ENCODE results near the gene ANXA1. TPM values are rescaled to one million over a fixed set of nuclear protein-coding genes. Genes with fewer than 3 reads are reported as not detected.
"Not testable (repeated sequence)": the region's sequence is repeated elsewhere in the genome, so short reads cannot be mapped to it uniquely, and the experiment has no call there.

Gene ANXA1
- total RNA-seq, 1 donor from 2014 or later = 75.7 TPM

DNA sequence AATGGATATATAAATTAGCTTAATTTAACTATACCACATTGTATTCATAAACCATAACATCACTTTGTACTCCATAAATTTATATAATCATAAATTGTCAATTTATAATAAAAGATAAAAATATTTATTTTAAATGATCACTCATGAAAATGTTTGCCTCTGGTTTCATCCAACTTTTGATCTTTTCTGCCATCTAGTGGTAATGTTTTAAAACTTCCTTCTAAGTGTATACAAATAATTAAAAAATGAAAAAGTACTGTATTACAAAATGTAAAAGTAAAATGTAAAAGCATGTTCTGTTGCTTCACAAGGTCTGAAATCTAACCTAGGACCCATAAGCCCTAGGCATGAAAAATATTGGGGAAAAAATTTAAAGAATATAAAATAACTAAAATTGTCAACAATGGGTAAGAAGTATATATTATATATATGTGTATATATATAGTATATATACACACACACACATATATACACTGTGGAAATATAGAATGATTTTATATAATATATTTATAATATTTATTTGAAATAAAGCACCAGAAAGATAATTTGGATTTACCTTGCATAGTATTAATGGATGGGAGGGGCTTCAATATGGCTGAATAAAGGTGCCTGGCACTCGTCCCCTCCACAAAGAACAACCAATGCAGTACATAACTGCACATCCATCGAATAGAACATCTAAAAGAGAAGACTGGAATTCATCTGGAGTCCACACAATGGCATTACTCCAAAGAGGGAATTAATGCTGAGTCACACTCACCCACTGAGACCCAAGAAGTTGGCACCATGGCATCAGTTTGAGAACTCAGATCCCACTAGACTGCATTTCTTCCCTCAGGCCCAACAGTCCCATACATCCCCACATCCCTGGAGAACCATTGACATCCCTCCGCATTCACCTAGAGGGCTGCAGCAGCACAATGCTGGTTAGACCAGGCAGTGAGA lies 32.5 kb downstream of the ANXA1 start:
- DNase-seq (ENCODE audit: missing footprints) (no peak), ATAC-seq (no peak)
- intact Hi-C loops (cut with DNase I) = loop anchor here (2.0 to 5.0 kb wide), 2 partner anchors 77 to 327 kb away; no protein-coding TSS in a partner anchor

DNA sequence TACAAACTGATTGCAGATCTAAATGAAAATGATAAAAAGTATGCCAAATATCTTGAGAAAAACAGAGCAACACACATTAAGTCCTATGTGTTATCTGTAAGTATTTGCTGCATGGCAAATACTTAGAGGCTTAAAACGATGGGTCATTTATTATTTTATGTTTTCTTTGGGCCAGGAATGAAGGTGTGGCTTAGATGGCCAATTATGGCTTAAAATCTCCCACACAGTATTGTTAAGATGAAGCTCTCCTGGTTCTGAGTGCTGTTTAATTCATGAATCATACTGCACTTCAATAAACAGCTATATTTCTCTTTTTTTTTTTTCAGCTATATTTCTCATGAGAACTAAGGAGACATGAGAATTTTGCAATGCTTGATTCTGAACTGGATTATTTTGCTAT lies 39.4 kb downstream of the ANXA1 start:
- intact Hi-C loops (cut with DNase I); DNase-seq (ENCODE audit: missing footprints); ATAC-seq: not testable (repeated sequence)

DNA sequence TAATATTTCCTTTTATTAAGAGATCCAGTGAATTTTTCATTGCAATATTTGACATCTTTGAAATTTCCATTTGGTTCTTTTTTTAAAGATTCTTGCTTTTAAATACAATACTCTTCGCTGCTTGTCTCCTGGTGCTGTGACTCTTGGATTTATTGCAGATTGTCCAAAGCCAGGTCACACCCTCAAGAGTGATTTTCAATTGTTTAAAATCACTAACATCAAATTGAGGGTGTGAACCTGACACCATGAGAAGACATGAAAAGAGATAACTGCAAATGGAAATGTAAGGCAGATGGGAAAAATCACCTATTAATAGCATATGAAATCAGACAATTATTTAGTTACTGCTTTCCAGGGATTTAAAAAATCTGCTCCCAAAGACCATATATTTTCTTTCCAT lies 42.6 kb downstream of the ANXA1 start:
- ATAC-seq = no peak
- DNase-seq (ENCODE audit: missing footprints) = no peak
- intact Hi-C loops (cut with DNase I) = no loop called here

DNA sequence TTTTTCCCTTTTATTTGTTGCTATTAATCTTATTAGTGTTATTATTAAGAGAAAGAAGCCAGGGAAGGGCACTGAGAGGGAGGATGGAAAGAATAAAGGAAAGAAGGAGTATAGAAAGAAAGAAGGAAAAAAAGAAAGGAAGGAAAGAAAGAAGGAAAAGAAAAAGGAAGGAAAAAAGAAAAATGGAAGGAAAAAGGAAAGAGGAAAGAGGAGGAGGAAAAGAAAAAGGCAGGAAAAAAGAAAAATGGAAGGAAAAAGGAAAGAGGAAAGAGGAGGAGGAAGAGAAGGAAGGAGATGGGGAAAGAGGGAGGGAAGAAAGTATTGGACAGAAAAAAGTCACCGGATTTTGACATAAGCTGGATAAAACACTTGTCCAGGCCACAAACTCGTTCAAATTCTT lies 47.8 kb downstream of the ANXA1 start:
- intact Hi-C loops (cut with DNase I) = no loop called here
- no peak for ATAC-seq
- no peak for DNase-seq (ENCODE audit: missing footprints)

DNA sequence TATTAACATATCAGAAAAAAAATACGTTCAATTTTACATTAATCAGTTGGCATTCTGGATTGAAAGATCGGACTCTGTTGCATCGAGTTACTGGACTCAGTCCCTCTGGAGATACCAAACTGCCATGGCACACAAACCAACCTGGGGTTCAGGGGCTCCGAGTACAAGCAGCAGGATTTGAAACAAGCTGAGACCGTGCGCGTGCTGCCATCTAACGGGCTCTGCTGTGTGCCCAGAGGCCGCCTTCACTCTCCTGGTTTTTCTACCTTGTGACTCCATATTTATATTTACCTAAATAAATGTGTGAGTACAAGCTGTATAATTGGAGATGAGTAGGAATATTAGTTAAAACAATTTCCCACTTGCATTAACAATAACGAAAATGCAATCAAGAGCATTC lies 48.2 kb downstream of the ANXA1 start:
- ATAC-seq (no peak), DNase-seq (ENCODE audit: missing footprints) (no peak)
- intact Hi-C loops (cut with DNase I) = loop anchor here (5.0 to 10.0 kb wide), 2 partner anchors 367 to 1545 kb away; no protein-coding TSS in a partner anchor

DNA sequence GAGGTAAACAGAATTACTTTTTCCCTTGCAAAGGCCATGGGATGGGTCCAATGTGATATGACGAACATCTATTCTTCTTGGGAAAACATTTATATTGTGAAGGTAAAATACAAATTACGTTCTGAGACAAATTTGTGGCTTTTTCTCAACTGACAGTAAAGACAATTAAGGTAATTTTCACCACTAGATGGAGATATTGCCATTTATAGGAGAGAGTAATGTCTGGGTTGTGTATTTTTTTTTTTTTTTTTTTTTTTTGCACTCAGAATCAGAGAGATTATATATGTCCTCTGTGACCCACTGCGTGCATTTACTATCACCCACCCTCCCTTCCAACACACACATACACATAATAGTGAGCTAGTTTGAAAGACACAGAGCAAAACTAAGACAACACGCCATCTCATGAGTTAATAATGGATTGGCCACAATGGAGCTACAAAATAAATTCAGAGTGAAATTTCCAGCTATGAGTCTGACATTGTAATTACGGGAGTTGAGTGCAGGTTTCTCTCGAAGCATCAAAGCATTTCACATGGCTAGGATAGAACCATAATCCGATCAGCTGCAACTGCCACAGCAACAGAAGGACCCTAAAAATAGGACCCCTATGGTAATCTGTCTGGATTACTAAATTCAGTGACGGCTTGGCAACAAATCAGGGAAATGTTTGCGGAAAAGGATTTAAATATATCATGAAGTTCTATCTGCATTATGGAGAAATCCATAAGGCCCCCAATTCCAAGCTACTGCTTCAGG lies 49.2 kb downstream of the ANXA1 start:
- DNase-seq (ENCODE audit: missing footprints) (no peak), ATAC-seq (no peak)
- intact Hi-C loops (cut with DNase I) = loop anchor here (5.0 to 10.0 kb wide), 2 partner anchors 366 to 1544 kb away; no protein-coding TSS in a partner anchor

DNA sequence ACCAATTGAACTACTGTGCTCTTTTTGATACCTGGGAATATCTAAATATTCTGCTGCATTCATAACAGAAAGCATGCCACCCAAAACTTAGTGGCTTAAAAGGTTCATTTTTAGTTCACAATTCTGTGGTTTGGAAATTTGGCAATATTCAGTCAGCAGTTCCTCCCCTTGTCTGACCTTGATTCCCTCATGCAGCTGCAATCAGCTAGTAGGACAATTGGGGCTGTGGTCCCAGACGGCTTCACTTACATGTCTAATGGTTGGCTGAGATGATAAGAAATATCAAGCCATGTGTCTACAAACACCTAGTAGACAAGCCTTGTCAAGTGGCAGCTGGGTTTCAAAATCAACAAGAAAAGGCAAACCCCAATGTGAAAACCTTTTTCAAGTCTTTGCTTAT lies 51.3 kb downstream of the ANXA1 start:
- ATAC-seq (no peak), DNase-seq (ENCODE audit: missing footprints) (no peak)
- intact Hi-C loops (cut with DNase I) = loop anchor here (5.0 to 10.0 kb wide), 2 partner anchors 364 to 1542 kb away; no protein-coding TSS in a partner anchor

DNA sequence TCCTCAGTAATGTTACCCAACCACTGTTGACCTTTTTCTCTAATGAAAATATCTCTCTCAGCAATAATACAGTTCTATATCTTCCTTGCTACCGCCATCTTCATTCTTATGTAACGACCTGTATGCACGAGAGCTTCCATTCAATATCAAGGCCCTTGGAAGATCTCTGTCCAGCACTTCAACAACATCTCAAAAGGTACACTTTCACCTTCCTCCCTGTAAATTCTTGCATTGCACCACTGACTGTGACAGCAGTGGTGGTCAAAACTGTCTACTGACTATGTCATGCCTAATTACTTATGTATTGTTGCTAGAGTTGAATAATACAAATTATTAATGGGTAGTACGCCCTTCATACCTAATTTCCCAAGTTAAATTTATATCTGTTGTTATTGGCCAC lies 53.3 kb downstream of the ANXA1 start:
- intact Hi-C loops (cut with DNase I) = loop anchor here (5.0 to 10.0 kb wide), 2 partner anchors 362 to 1540 kb away; no protein-coding TSS in a partner anchor
- DNase-seq (ENCODE audit: missing footprints) (no peak), ATAC-seq (no peak)

DNA sequence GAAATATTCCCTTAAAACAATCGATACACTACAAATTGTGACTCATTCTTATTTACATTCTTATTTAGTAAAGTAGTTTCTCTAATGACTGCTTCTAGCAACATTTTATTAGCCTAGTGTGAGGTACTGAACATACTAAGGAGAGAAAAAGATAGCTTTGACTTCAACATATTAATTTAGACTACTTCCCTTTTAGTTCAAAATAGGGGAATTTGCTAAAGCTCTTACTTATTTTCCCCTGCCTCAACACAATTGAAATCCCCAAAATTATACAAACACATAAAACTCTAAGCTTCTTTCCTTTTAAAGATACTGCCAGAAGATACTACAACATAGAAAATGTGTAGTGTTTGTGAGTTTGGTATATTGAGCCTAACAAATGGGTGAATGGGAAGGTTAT lies 55.2 kb downstream of the ANXA1 start:
- no peak for DNase-seq (ENCODE audit: missing footprints)
- intact Hi-C loops (cut with DNase I) = loop anchor here (10.0 kb wide), 1 partner anchor 1538 kb away; no protein-coding TSS in a partner anchor
- ATAC-seq = no peak

DNA sequence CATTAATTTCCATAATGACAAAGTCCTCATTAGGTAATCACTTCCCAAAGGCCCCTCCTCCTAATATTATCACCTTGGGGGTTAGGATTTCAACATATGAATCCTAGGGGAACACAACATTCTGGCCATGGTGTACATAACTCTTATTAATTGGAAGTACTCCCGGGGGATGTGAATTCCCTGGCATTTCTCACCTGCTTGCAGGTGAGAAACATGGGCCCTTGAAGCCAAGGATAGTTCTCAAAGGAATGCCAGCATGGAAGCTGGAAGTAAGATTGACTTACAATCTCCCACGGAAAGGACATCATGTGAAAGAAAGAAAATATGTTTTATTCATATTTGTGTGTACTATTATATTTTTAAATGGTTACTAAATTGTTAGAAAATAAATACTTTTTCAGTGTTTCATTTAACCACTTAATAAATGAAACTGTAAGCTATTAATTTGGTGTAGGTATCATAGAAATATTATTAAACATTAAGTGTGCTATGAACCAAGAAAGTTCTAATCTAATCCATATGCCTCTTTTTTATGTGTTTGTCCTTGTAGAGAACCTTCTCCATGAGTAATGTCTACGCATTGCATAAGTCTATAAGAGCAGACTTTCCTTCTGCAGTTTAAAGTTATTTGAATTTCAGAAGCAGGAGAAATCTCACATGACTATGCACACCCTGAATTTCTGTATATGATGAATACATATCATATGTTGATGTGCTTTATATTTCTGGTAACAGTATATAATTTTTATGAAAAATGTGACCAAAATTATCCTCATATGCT lies 59.4 kb downstream of the ANXA1 start:
- intact Hi-C loops (cut with DNase I) = no loop called here
- DNase-seq (ENCODE audit: missing footprints) (no peak), ATAC-seq (no peak)

DNA sequence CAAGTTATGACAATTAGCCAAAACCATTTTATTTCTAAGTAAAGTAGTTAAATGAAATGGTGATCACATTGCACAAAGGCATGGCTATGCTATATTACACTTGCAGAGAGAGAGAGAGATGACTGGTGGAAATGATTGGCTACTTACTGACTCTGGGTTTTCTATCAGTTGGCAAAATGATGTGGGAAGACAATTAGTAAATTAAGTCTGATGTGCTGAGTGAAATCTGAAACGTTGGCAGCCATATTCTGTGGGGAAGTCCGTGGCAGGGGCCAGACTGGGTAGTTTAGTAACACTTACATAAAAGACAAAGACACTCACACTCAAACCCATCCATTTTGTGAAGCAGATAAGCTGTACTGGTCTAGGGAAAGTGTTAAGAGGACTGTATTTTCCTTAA lies 61.6 kb downstream of the ANXA1 start:
- no peak for DNase-seq (ENCODE audit: missing footprints)
- intact Hi-C loops (cut with DNase I) = no loop called here
- ATAC-seq = no peak

DNA sequence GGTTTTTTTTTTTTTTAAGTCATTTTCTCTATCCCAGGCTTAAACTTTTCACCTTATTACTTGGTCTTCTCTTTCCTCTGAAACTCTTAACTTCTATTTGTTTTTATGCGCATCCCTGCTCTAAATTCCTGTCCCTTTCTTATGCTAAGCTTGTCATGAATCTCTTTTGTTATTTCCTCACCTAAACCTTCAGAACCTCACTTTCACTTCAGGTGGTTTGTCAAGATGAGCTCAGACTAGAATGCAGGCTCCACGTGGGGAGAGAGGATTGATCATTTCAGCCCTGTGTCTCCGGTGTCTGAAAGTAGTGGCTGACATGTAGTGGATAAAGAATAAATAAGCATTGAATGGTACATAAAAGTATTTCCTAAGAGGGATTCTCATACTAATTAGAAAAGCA lies 63.6 kb downstream of the ANXA1 start:
- no peak for DNase-seq (ENCODE audit: missing footprints)
- intact Hi-C loops (cut with DNase I) = no loop called here

DNA sequence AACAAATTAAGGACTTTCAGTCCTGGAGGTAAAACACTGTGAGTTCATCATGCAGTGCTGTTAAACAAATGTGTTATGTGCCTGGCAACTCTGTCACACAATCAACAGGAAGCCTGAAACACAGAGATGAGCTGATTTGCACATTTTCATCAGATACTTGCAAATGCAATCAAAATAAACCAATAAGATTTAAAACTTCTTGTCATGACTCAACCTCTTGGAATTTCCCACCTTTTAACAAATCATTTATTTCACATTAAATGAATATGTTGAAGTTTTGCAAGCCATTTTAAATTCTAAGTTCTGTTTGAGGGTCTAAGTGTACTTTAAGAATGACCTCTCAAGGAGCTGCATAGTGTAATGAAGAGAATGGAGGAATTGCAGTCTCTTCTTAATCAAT lies 64.4 kb downstream of the ANXA1 start:
- ATAC-seq = no peak
- intact Hi-C loops (cut with DNase I) = no loop called here
- no peak for DNase-seq (ENCODE audit: missing footprints)

More for the DNA sequence above, 63.6 kb downstream of the ANXA1 start:
- no peak for ATAC-seq

Other genes with a start within 250 kb of the ANXA1 start
- 25.7 TPM for gene ALDH1A1, start 198.8 kb upstream of the ANXA1 start, total RNA-seq